ENCODE measurements around the gene ERMAP.

DNA sequence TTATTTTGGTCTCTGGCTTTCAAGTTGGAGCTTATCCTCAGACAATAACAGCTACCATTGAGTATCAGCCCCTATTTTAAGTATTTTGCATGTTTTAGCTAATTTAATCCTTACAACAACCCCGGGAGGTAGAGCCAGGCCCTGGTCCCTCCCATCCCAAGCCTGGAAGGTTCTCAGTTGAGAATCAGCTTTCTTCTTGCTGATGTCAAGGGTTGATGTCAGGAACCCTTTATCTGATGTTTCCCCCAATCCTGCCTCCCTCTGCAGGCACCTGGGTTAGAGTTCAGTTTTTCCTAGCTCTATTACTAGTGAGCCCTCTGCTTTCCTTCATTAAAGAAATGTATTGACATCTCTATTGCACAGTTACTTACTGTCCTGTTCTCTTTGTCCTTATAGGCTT, 3.9 kb downstream of the ERMAP start:
- TF ChIP-seq, protein P1, sequence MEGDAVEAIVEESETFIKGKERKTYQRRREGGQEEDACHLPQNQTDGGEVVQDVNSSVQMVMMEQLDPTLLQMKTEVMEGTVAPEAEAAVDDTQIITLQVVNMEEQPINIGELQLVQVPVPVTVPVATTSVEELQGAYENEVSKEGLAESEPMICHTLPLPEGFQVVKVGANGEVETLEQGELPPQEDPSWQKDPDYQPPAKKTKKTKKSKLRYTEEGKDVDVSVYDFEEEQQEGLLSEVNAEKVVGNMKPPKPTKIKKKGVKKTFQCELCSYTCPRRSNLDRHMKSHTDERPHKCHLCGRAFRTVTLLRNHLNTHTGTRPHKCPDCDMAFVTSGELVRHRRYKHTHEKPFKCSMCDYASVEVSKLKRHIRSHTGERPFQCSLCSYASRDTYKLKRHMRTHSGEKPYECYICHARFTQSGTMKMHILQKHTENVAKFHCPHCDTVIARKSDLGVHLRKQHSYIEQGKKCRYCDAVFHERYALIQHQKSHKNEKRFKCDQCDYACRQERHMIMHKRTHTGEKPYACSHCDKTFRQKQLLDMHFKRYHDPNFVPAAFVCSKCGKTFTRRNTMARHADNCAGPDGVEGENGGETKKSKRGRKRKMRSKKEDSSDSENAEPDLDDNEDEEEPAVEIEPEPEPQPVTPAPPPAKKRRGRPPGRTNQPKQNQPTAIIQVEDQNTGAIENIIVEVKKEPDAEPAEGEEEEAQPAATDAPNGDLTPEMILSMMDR (IDR thresholded peaks at IDR 0.05; ENCODE audit: insufficient read depth, low read length), result no peak
- TF ChIP-seq POLR2AphosphoS5 (IDR thresholded peaks at IDR 0.05; ENCODE audit: low read depth) (no peak), REST (IDR thresholded peaks at IDR 0.05; ENCODE audit: insufficient replicate concordance, low read depth) (no peak), GABPA (IDR thresholded peaks at IDR 0.05; ENCODE audit: low read depth) (no peak)

All from HL-60 (cell line).